Measurements from ENCODE around the gene AADACL2.

DNA sequence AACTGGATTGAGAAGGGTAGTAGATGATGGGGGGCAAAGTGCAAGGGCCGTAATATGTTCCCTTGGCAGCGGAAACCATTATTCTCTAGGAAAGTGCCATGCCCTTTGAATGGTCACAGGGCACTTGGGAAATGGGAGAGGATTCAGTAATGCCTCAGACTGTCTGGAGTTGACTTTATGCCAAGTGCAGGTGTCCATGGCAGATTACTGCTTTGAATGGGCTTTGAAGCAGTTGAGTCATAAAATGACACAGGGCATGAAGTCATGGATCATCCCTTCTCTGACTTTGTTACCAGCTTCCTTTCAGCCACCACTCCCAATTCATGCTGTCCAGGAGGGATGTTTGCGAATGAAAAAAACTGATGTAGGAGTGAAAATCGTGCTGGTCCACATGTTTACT, 20.1 kb downstream of the AADACL2 start:
- TF ChIP-seq, protein P1, sequence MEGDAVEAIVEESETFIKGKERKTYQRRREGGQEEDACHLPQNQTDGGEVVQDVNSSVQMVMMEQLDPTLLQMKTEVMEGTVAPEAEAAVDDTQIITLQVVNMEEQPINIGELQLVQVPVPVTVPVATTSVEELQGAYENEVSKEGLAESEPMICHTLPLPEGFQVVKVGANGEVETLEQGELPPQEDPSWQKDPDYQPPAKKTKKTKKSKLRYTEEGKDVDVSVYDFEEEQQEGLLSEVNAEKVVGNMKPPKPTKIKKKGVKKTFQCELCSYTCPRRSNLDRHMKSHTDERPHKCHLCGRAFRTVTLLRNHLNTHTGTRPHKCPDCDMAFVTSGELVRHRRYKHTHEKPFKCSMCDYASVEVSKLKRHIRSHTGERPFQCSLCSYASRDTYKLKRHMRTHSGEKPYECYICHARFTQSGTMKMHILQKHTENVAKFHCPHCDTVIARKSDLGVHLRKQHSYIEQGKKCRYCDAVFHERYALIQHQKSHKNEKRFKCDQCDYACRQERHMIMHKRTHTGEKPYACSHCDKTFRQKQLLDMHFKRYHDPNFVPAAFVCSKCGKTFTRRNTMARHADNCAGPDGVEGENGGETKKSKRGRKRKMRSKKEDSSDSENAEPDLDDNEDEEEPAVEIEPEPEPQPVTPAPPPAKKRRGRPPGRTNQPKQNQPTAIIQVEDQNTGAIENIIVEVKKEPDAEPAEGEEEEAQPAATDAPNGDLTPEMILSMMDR (IDR thresholded peaks at IDR 0.05), result no peak
- TF ChIP-seq POLR2A (IDR thresholded peaks at IDR 0.05) (no peak), EP300 (IDR thresholded peaks at IDR 0.05) (no peak)

All from tibial nerve (tissue), 4 donors.